ENCODE data around the gene ARMC7. TPM values are rescaled to one million over a fixed set of nuclear protein-coding genes. Genes with fewer than 3 reads are reported as not detected.

ARMC7 gene
- total RNA-seq, 4 donors from 2014 or later: 3.5 to 10.3 (median 6.7) TPM

DNA sequence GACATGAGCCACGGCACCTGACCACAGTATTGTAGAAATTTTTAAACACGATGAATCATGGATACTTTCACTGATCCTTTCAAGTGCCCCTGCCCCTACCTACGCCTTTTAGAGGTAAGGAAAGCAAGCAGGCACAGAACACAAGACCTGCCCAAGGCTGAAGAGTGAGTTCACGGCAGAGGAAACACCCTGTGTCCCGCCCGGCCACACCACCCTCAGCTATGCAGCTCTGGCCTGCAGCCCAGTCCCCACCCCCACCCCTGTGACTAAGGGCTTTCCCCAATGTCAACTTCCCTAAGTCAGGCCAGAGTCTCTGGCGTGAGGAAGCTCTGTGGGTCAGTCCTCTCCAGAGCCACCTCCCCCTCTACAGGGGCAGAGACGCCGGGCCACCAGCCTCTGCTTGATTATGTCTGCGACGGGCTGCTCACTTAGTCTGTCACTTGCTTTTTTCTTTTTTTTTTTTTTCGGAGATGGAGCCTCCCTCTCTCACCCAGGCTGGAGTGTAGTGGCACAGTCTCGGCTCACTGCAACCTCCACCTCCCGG, 13.6 kb upstream of the ARMC7 start:
- no peaks in the 10 kb centered on the region for H3K27me3 ChIP-seq
- no peak for DNase-seq (ENCODE audit: extremely low spot score)
- H3K9me3 ChIP-seq: no peaks in the 10 kb centered on the region
- intact Hi-C loops (cut with DNase I): no loop called here
- H3K36me3 ChIP-seq: peaks cover 0 to 17% (median 12%) of the 10 kb centered on the region in 4 donors
- WGBS: 64% methylated on average over 14 of the region's 14 CpGs
- no peak for TF ChIP-seq EP300 (IDR thresholded peaks at IDR 0.05)
- peak in 1 of 2 donors; percentile 21 for TF ChIP-seq POLR2AphosphoS5 (IDR thresholded peaks at IDR 0.05)
- no peak overlapping the region for H3K27ac ChIP-seq (replicated peaks in 1 of 4)
- H3K4me3 ChIP-seq: no peak overlapping the region
- peaks cover 11 to 22% (median 19%) of the 10 kb centered on the region in 4 donors for H3K4me1 ChIP-seq

DNA sequence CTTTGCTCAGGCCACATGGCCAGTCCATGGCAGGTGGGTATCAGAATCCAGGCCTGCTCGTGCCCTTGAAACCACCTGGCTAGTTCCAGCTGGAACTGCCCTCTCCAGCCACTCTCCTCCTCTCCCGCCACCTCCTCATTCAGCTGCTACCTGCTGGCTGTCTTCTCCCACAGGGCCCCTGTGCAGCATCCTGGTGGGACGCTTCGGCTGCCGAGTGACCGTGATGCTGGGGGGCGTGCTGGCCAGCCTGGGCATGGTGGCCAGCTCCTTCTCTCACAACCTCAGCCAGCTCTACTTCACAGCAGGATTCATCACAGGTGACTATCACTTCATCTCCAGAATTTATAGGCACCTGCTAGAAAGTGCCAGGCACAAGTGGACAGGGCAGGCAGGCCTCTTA, 11.9 kb upstream of the ARMC7 start:
- no peaks in the 10 kb centered on the region for H3K27me3 ChIP-seq
- no peaks in the 10 kb centered on the region for H3K9me3 ChIP-seq
- TF ChIP-seq, protein P1, sequence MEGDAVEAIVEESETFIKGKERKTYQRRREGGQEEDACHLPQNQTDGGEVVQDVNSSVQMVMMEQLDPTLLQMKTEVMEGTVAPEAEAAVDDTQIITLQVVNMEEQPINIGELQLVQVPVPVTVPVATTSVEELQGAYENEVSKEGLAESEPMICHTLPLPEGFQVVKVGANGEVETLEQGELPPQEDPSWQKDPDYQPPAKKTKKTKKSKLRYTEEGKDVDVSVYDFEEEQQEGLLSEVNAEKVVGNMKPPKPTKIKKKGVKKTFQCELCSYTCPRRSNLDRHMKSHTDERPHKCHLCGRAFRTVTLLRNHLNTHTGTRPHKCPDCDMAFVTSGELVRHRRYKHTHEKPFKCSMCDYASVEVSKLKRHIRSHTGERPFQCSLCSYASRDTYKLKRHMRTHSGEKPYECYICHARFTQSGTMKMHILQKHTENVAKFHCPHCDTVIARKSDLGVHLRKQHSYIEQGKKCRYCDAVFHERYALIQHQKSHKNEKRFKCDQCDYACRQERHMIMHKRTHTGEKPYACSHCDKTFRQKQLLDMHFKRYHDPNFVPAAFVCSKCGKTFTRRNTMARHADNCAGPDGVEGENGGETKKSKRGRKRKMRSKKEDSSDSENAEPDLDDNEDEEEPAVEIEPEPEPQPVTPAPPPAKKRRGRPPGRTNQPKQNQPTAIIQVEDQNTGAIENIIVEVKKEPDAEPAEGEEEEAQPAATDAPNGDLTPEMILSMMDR (IDR thresholded peaks at IDR 0.05): no peak
- no peak for TF ChIP-seq POLR2AphosphoS5 (IDR thresholded peaks at IDR 0.05)
- no peak for TF ChIP-seq POLR2A (IDR thresholded peaks at IDR 0.05; ENCODE audit: low read depth)
- no peak for TF ChIP-seq EP300 (IDR thresholded peaks at IDR 0.05)
- peaks cover 0 to 17% (median 12%) of the 10 kb centered on the region in 4 donors for H3K36me3 ChIP-seq
- no peak for DNase-seq (ENCODE audit: extremely low spot score)
- 98% methylated on average over 7 of the region's 7 CpGs for WGBS
- H3K27ac ChIP-seq (replicated peaks in 1 of 4): no peak overlapping the region
- peaks cover 5 to 11% (median 9%) of the 10 kb centered on the region in 4 donors for H3K4me1 ChIP-seq
- H3K4me3 ChIP-seq: no peak overlapping the region
- intact Hi-C loops (cut with DNase I): no loop called here

DNA sequence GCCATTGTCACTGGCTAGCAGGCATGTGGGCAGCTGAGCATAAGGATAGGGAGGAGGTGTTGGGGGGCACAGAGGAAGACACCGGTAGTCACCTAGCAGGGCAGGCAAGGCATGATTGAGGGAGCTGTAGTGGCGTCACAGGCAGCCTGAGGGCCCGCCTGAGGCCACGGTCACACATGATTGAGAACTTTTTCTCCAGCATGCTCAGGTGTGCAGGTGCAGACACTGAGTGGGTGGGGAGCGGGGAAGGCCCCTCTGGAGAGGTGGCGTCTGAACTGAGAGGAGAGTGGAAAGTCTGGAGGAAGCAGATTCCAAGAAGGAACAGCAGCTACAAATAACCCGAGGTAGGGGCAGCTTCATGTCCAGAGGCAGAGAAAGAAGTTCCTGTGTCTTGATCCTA, 10.9 kb upstream of the ARMC7 start:
- intact Hi-C loops (cut with DNase I): no loop called here
- DNase-seq (ENCODE audit: extremely low spot score): no peak
- TF ChIP-seq POLR2AphosphoS5 (IDR thresholded peaks at IDR 0.05) (no peak), POLR2A (IDR thresholded peaks at IDR 0.05; ENCODE audit: low read depth) (no peak), EP300 (IDR thresholded peaks at IDR 0.05) (no peak)
- TF ChIP-seq, protein P1 (IDR thresholded peaks at IDR 0.05): no peak
- Histone ChIP-seq H3K27ac (replicated peaks in 1 of 4) (no peak overlapping the region), H3K9me3 (no peaks in the 10 kb centered on the region), H3K27me3 (no peaks in the 10 kb centered on the region), H3K4me3 (no peak overlapping the region), H3K36me3 (peaks cover 0 to 17% (median 12%) of the 10 kb centered on the region in 4 donors), H3K4me1 (peaks cover 5 to 10% (median 8%) of the 10 kb centered on the region in 4 donors)
- WGBS: 93% methylated on average over 7 of the region's 7 CpGs

DNA sequence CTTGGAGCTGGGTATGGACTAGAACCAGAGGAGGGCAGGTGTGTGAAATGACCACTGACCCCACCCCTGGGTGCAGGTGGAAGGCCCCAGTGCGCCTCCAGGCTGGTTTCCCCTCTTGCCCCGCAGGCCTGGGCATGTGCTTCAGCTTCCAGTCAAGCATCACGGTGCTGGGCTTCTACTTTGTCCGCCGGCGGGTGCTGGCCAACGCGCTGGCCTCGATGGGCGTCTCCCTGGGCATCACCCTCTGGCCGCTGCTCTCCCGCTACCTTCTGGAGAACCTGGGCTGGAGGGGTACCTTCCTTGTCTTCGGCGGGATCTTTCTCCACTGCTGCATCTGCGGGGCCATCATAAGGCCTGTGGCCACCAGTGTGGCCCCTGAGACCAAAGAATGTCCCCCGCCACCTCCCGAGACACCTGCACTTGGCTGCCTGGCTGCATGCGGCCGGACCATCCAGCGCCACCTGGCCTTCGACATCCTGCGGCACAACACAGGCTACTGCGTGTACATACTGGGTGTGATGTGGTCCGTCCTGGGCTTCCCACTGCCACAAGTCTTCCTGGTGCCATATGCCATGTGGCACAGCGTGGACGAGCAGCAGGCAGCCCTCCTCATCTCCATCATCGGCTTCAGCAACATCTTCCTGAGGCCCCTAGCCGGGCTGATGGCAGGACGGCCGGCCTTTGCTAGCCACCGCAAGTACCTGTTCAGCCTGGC, 9.7 kb upstream of the ARMC7 start:
- H3K4me1 ChIP-seq: peaks cover 5 to 10% (median 8%) of the 10 kb centered on the region in 4 donors
- no peaks in the 10 kb centered on the region for H3K27me3 ChIP-seq
- no peak overlapping the region for H3K4me3 ChIP-seq
- H3K9me3 ChIP-seq: no peaks in the 10 kb centered on the region
- no peak for DNase-seq (ENCODE audit: extremely low spot score)
- H3K36me3 ChIP-seq: peaks cover 0 to 17% (median 12%) of the 10 kb centered on the region in 4 donors
- WGBS: 91% methylated on average over 15 of the region's 31 CpGs
- H3K27ac ChIP-seq (replicated peaks in 1 of 4): no peak overlapping the region
- no peak for TF ChIP-seq POLR2AphosphoS5 (IDR thresholded peaks at IDR 0.05)
- TF ChIP-seq POLR2A (IDR thresholded peaks at IDR 0.05; ENCODE audit: low read depth): no peak
- TF ChIP-seq, protein P1 (IDR thresholded peaks at IDR 0.05): no peak
- TF ChIP-seq EP300 (IDR thresholded peaks at IDR 0.05): no peak
- intact Hi-C loops (cut with DNase I): loop anchor here (10.0 kb wide), 1 partner anchor 125 kb away; the partner anchor contains the start of gene HID1

DNA sequence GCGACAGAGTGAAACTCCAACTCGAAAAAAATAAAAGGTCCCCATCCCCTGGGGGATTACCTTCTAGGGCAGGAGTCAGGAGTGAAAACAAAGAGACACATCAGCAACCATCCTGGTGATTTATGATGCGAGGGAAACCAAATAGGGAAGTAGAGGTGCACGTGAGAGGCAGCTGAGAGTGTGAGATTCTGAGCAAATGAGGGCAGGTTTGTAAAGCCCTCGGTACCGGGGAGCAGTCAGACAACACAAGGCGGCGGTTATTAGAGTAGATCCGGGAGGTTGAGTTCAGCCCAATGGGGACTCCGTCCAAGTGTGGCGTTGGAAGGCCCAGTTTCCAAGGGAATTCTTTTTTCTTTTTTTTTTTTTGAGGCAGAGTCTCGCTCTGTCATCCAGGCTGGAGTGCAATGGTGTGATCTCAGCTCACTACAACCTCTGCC, 7.4 kb upstream of the ARMC7 start:
- no peak overlapping the region for H3K27ac ChIP-seq (replicated peaks in 1 of 4)
- WGBS: 69% methylated on average over 12 of the region's 12 CpGs
- H3K4me3 ChIP-seq: no peak overlapping the region
- TF ChIP-seq, protein P1 (IDR thresholded peaks at IDR 0.05): no peak
- TF ChIP-seq EP300 (IDR thresholded peaks at IDR 0.05) (no peak), POLR2A (IDR thresholded peaks at IDR 0.05; ENCODE audit: low read depth) (no peak), POLR2AphosphoS5 (IDR thresholded peaks at IDR 0.05) (no peak)
- DNase-seq (ENCODE audit: extremely low spot score): no peak
- no peaks in the 10 kb centered on the region for H3K9me3 ChIP-seq
- intact Hi-C loops (cut with DNase I): loop anchor here (10.0 kb wide), 1 partner anchor 128 kb away; the partner anchor contains the start of gene HID1
- peaks cover 0 to 17% (median 12%) of the 10 kb centered on the region in 4 donors for H3K36me3 ChIP-seq
- H3K27me3 ChIP-seq: no peaks in the 10 kb centered on the region
- H3K4me1 ChIP-seq: peaks cover 0 to 7% (median 0%) of the 10 kb centered on the region in 4 donors

All from esophagus muscularis mucosa (tissue), 4 donors.